ENCODE measurements around the gene HSPB1.

- no peak for TF ChIP-seq CTCF (IDR thresholded peaks at IDR 0.05; ENCODE audit: low read depth, low read length)
- no peak for TF ChIP-seq EZH2phosphoT487 (IDR thresholded peaks at IDR 0.05; ENCODE audit: low read depth)
Measured at GRCh38 chr7:76265299-76265698, 37.2 kb upstream of the HSPB1 start.
